Left forelimb (tissue), 1 donor: ENCODE data around the gene COL19A1.
"Not testable (repeated sequence)": the region's sequence is repeated elsewhere in the genome, so short reads cannot be mapped to it uniquely, and the experiment has no call there.

ENCODE experiments used
- DNase-seq: peaks from one replicate; pipeline ENCODE4 v3.0.0-alpha.2; 2018; ENCODE audit warnings: low spot score

COL19A1 gene

GRCh38 chr6:69900869-69901268, 34.5 kb downstream of the COL19A1 start:
- DNase-seq: no peak

DNA sequence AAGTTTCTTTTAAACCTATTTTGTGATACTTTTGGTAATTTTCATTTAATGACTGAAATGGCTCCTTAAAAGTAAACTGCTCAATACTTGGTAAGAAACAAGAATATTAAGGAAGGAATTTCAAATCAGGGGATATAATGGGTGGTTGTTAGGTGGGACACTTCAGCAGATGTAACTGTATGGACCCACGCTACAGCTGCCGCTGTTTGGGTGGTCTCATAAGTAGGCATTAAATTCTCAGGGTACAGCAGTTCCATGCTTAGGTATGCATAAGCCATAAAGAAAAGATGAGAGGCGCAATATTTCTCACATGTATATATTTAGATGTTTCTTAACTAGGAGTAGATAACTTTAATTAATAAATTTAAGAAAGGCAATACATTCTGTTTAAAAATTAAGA, 35.0 kb downstream of the COL19A1 start:
- no peak for DNase-seq

- DNase-seq: no peak
Measured at GRCh38 chr6:69907981-69908498, 41.7 kb downstream of the COL19A1 start.

DNA sequence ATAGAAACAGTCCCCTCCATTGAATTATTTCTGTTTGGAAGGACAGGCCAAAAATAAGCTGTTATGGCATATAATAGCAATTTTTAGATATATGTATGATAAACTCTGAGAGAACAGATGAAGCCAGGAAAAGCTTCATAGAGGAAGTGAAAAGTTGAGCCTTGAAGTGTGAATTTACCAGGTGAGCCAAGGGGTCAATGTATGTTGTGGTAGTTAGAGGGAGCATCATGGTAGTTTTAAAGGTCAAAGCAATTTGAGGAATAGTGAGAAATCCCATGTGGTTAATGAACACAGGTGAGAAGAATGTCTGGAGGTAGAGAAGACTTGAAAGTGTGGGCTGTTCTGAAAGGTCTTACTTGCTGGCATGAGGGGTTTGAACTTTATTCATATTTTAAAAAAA, 47.0 kb downstream of the COL19A1 start:
- DNase-seq: no peak

DNA sequence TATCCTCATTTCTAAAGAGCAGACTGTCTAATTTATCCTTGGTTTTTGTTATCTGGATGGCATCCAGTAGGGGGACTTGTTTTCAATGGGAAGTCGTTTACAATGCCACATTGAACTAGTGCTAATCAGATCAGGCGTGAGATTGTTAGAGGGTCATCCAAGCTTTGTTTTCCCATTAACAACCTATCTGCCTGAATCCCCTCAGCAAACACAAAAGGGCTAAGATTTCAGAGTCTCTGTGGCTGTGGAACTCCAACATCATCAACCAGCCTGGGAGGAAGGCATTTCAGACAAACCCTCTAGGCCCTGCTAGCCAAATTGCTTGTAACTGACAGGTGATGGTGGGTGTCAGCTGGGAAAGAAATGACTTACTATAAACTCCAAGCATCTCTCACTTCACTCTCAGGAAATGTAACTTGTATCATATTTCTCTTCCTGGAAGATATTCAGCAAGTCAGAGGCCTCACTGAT, 47.7 kb downstream of the COL19A1 start:
- DNase-seq: no peak

- no peak for DNase-seq
Measured at GRCh38 chr6:69915346-69915745, 49.0 kb downstream of the COL19A1 start.

DNA sequence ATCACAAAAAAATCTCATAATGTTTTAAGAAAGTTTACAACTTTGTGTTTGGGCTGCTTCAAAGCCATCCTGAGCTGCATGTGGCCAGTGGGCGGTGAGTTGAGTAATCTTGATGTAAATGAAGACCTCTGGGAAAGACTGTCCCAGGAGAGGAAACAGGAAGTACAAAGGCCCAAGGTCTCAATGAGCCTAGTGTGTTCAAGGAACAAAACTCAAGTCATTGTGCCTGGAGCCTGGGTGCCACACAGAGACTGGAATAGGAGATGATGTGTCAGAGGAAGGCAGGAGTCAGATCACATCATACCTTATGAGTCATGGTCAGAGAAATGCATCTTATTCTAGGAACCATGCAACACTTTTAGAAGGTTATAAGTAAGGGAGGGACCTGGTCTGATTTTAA, 51.5 kb downstream of the COL19A1 start:
- DNase-seq: no peak

DNA sequence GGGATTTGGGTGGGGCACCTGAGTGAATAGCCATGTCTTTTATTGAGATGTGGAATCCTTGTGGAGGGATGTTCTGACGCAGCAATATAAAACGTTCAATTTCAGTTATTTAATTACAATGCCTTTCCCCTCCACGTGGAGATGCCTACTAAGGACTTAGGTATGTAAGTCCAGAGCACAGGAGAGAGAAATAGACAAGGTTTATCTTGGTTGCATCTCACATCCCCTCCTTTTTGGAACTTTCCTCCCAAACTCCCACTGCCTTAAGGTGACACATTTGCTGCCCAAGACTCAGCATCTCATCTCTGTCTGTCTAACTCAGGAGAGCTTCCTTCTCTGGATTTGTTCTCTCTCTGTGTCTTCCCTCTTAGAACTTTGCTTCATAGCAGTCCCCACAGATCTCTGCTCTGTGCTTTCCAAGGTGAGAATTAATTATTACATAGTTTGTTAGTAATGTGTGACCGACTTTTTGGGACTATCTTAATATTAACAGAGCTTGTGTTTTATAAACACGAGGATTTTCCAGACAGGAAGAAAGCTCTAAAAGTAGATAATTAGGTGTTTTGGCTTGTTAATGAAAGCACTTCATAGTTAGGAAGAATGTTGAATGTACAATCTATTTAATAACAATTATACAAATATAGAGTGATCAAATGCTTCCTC, 52.6 kb downstream of the COL19A1 start:
- DNase-seq: no peak

GRCh38 chr6:69921066-69921465, 54.7 kb downstream of the COL19A1 start:
- DNase-seq: not testable (repeated sequence)

DNA sequence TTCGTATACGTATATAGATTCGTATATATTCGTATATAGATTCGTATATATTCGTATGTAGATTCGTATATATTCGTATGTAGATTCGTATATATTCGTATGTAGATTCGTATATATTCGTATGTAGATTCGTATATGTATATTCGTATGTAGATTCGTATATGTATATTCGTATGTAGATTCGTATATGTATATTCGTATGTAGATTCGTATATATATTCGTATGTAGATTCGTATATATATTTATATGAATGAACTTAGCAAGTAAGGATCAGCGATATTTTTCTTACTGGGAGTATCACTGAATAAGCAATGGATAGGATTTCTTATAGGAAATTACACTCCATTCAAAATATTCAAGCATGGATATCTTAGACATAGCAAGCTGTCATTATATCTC, 55.3 kb downstream of the COL19A1 start:
- not testable (repeated sequence) for DNase-seq

DNA sequence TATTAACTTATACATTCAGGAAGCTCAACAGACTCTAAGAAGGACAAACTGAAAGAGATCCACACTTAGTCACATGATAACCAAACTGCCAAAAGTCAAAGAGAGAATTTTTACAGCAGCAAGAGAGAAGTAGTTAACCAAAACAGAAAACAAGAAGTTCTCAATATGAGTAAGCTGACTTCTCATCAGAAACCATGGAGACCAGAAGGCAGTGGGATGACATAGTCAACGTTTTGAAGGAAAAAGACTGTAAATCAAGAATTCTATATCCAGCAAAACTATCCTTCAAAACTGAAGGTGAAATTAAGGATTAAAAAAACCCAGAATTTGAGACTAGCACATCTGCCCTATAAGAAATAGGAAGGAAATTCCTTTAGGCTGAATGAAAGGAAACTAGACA, 60.4 kb downstream of the COL19A1 start:
- DNase-seq: no peak

DNA sequence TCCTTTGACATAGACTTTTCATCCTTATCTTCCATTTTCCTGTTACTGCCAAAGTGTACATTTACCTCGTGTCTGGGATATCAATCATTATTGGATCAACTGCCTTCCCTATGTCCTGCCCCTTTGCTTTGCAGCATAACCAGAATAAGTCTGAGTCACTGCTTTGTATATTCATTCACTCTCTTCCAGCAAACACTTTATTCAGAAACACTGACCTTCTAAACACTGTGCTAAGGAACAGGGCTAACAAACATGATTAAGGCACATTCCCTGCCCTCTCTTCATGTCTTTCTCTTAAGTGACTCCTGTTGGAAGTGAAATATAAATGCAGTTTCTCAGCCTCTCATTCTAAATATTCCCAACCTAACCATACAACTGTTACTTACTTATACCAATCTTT, 66.9 kb downstream of the COL19A1 start:
- DNase-seq: no peak

DNA sequence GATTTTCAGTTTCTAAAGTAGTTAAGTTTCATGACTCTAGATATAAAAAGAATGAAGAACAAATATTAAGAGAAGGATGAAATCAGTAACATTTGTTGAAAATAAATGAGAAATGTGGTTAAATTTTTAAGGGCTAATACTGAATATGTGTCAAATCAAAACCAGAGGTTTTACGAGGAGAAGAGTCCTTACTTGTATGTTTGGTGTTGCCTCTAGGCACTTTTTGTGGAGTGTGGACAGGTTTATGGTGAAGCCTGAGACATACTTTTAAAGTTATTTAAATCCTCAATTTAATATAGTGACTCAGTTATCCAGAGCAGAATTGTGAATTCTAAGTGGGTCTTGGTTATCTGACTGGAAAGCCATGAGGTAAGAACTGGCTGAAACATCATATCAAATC, 68.7 kb downstream of the COL19A1 start:
- no peak for DNase-seq

- DNase-seq: no peak
Measured at GRCh38 chr6:69936674-69937363, 70.5 kb downstream of the COL19A1 start.

- no peak for DNase-seq
Measured at GRCh38 chr6:69937402-69938136, 71.2 kb downstream of the COL19A1 start.

GRCh38 chr6:69942485-69942884, 76.1 kb downstream of the COL19A1 start:
- no peak for DNase-seq

GRCh38 chr6:69945192-69945591, 78.8 kb downstream of the COL19A1 start:
- no peak for DNase-seq

DNA sequence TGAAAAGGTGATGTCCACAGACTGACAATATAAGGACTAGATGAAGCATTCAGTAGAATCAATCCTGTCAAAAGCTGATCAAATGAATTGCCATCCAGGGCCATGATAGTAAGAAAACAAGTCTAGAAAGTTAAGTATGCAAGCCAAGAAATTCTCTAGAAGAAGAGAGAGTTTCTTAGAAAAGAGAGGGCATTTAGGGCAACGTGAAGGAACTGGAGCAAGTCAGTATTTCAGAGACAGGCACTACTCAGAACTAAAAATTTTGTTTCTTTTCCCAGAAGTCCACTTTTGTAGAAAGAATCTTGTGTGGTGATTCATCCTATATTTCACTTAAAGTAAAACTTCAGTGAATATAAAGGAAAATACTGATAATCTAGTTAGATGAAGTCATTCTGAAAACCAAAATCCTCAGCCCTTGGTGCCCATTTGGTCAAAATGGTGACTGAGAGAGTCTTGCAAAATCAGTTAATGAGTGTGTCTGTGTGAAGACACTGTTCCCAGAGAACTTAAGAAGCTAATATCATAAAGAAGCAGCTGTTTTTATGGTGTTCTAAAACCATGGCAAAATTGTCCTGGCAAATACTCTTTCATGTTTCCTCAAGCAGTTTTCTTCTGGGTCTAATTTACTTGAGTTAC, 82.2 kb downstream of the COL19A1 start:
- DNase-seq: no peak

GRCh38 chr6:69953491-69953890, 87.1 kb downstream of the COL19A1 start:
- DNase-seq: no peak

- no peak for DNase-seq
Measured at GRCh38 chr6:69954733-69955132, 88.4 kb downstream of the COL19A1 start.

GRCh38 chr6:69957985-69958559, 91.7 kb downstream of the COL19A1 start:
- no peak for DNase-seq

DNA sequence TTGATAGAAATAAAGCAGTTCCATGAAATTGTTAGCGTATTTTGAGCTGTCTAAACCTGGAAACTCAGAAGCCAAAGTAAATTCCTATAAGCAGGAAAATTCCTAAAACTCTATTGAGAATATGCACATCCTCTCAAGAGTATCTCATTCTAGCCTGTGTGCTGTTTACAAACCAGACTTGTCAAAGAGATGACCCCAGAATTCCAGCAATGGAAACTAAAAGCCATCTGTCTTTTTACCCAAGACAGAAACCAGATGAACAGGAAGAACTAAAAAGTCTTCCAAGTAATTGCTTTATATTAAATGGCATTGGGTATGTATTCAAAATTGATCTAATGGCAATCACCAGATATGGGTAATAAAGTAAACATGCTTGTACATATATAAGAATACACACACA, 92.6 kb downstream of the COL19A1 start:
- DNase-seq: no peak
